H7 (cell line): ENCODE measurements around the gene SIGLEC9. TPM values are rescaled to one million over a fixed set of nuclear protein-coding genes. Genes with fewer than 3 reads are reported as not detected.

ENCODE experiments used
- DNase-seq: peaks from one replicate; pipeline ENCODE4 v3.0.0; 2012
- H3K27me3 ChIP-seq: 2 replicates; pipeline ENCODE4 v1.6.0; 2011; ENCODE audit warnings: mild to moderate bottlenecking, low read length; ENCODE audit not compliant: control insufficient read depth, insufficient read depth
- H3K36me3 ChIP-seq: replicated peaks from 2 replicates; pipeline ENCODE4 v1.5.1; 2011; ENCODE audit warnings: low read length; ENCODE audit not compliant: control insufficient read depth, insufficient read depth
- H3K4me3 ChIP-seq: 2 replicates; pipeline ENCODE4 v1.5.1; 2011; ENCODE audit warnings: low read depth, mild to moderate bottlenecking, control low read depth, low read length, moderate library complexity; ENCODE audit not compliant: insufficient read depth
- total RNA-seq: library from RNA; depleted of rRNA; stranded (reverse); fragments of >200 nt; shearing (Covaris generic); gene quantifications from 2 replicates; pipeline ENCODE4 v1.2.3, GENCODE V29; 2014

Gene SIGLEC9
- total RNA-seq, 1 experiment from 2014 or later: not detected

GRCh38 chr19:51123802-51124201 lies 904 bp upstream of the SIGLEC9 start:
- H3K36me3 ChIP-seq: no peaks in the 10 kb centered on the region
- no peak for DNase-seq
- no peaks in the 10 kb centered on the region; the same call in 1 of the 2 replicates for H3K27me3 ChIP-seq
- no peak overlapping the region for H3K4me3 ChIP-seq

GRCh38 chr19:51124216-51124615 lies 490 bp upstream of the SIGLEC9 start:
- no peaks in the 10 kb centered on the region for H3K36me3 ChIP-seq
- DNase-seq: no peak
- no peak overlapping the region for H3K4me3 ChIP-seq
- no peaks in the 10 kb centered on the region; the same call in 1 of the 2 replicates for H3K27me3 ChIP-seq

GRCh38 chr19:51125421-51126075 lies 842 bp downstream of the SIGLEC9 start:
- H3K36me3 ChIP-seq: no peaks in the 10 kb centered on the region
- H3K27me3 ChIP-seq: no peaks in the 10 kb centered on the region
- DNase-seq: no peak
- H3K4me3 ChIP-seq: no peak overlapping the region

GRCh38 chr19:51127032-51127431 lies 2.3 kb downstream of the SIGLEC9 start:
- Histone ChIP-seq H3K27me3 (no peaks in the 10 kb centered on the region), H3K4me3 (no peak overlapping the region), H3K36me3 (no peaks in the 10 kb centered on the region)
- DNase-seq: no peak

GRCh38 chr19:51127755-51128154 lies 3.0 kb downstream of the SIGLEC9 start:
- Histone ChIP-seq H3K4me3 (no peak overlapping the region), H3K36me3 (no peaks in the 10 kb centered on the region), H3K27me3 (no peaks in the 10 kb centered on the region)
- no peak for DNase-seq

- Histone ChIP-seq H3K36me3 (no peaks in the 10 kb centered on the region), H3K27me3 (no peaks in the 10 kb centered on the region), H3K4me3 (no peak overlapping the region)
- DNase-seq: no peak
These were observed 3.5 kb downstream of the SIGLEC9 start for GRCh38 chr19:51128227-51128626.

GRCh38 chr19:51129716-51130115 lies 5.0 kb downstream of the SIGLEC9 start:
- Histone ChIP-seq H3K4me3 (no peak overlapping the region), H3K27me3 (no peaks in the 10 kb centered on the region), H3K36me3 (no peaks in the 10 kb centered on the region)
- DNase-seq: no peak

- no peaks in the 10 kb centered on the region for H3K36me3 ChIP-seq
- no peak overlapping the region for H3K4me3 ChIP-seq
- H3K27me3 ChIP-seq: no peaks in the 10 kb centered on the region
- no peak for DNase-seq
These were observed 7.3 kb downstream of the SIGLEC9 start for GRCh38 chr19:51131780-51132680.

GRCh38 chr19:51135004-51135403 lies 10.3 kb downstream of the SIGLEC9 start:
- DNase-seq: no peak
- Histone ChIP-seq H3K27me3 (no peaks in the 10 kb centered on the region), H3K4me3 (no peak overlapping the region), H3K36me3 (no peaks in the 10 kb centered on the region)

GRCh38 chr19:51135986-51136762 lies 11.5 kb downstream of the SIGLEC9 start:
- DNase-seq: no peak
- Histone ChIP-seq H3K36me3 (no peaks in the 10 kb centered on the region), H3K4me3 (no peak overlapping the region)

GRCh38 chr19:51136851-51137551 lies 12.3 kb downstream of the SIGLEC9 start:
- H3K4me3 ChIP-seq: no peak overlapping the region
- DNase-seq: no peak
- no peaks in the 10 kb centered on the region for H3K27me3 ChIP-seq
- no peaks in the 10 kb centered on the region for H3K36me3 ChIP-seq

More at GRCh38 chr19:51135986-51136762, 11.5 kb downstream of the SIGLEC9 start:
- H3K27me3 ChIP-seq: no peaks in the 10 kb centered on the region

GRCh38 chr19:51137792-51138425 lies 13.2 kb downstream of the SIGLEC9 start:
- no peak for DNase-seq
- Histone ChIP-seq H3K36me3 (no peaks in the 10 kb centered on the region), H3K27me3 (no peaks in the 10 kb centered on the region), H3K4me3 (no peak overlapping the region)

GRCh38 chr19:51138549-51138979 lies 13.9 kb downstream of the SIGLEC9 start:
- no peak for DNase-seq
- Histone ChIP-seq H3K27me3 (no peaks in the 10 kb centered on the region), H3K4me3 (no peak overlapping the region), H3K36me3 (no peaks in the 10 kb centered on the region)
